HG03135 (cell line): ENCODE data around the gene SLCO4A1.

Source experiments
- ATAC-seq: cut with Tn5 transposase; IDR thresholded peaks from one replicate; pipeline ENCODE4 v1.9.1; 2021; ENCODE audit warnings: mild to moderate bottlenecking, moderate library complexity; ENCODE audit not compliant: unreplicated experiment

SLCO4A1 gene

DNA sequence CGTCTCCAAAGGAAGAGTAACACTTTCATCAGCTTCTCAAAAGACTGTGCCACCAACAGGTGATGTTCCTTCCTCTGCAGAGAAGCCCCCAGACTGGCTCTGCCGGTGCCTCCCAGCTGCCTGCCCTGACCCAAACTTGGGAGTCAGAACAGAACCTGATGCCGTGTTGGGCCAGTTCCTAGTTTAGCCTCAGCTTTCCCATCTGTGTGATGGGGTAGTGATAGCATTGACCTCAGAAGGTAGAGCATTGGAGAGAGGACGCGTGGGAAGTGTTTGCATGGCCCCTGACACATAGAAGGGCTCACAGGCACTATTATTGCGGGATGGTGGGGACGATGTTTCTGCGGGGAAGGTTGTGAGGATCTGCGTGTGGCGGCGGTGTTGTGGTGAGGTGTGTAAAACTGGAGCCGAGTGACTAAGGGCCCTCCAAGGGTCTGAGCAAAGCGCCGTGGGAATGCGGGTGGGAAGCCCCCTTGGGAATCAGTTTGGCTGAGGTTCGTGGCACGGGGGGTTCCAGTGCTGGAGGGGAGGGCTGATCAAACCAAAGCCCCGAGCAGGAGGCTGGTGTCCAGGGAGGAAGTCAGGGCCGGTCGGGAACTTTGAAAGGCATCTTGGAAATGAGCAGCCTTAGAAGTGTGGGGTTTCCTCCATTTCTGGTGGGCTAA, 68.0 kb downstream of the SLCO4A1 start:
- ATAC-seq, result no peak

DNA sequence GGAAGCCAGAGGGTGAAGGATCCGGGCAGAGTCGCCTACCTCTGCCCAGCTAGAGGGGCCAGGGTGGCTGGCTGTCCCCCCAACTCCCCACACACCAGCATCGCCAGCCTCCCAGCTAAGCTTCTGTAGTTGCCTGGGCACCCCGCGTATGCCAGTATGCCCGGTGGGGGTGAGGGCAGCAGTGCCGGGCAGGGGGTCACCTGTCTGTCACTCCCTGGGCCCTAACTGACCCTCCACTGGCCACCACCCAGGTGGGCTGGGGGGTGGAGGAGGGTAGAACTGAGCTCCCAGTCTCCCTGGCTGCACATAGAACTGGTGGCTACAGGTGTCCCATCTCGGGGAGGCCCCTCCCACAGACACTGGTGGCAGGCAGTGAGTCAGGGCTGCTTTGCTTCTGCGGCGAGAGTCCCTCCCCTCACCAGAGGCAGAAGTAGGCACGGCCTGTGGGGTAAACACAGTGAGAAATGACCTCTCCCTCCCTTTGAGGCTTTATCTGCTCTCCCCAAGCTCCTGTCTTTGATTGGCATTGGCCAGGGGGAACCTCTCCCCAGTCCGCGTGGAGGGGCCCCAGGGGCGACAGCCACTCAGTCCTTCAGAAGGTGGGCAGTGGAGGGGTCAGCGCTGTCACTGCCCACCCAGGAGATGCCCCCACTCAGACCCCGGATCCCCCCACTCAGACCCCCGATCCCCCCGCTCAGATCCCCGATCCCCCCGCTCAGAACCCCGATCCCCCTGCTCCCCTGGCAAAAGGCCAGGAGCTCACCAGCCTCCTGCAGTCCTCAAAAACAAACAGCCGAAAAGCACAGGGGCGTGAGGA, 68.8 kb downstream of the SLCO4A1 start:
- no peak for ATAC-seq

DNA sequence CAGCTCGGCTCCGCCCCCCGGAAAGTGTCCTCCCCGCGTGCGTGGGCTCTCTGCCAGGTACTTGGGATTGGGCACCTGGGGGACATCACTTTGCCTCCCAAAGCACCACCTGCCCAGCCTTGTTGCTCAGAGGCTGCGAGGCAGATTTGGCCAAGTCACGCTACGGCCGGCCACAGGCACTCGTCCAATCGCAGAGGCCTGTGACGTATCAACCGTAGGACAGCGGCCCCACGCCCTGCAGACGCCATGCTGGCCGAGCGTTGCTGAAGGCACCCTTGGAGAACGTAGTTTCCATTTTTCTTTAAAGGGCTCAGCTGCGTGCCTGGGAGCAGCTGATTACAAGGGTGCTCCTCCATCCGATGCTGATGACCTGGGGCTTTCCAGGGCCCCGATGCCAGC, 69.4 kb downstream of the SLCO4A1 start:
- ATAC-seq, result no peak

DNA sequence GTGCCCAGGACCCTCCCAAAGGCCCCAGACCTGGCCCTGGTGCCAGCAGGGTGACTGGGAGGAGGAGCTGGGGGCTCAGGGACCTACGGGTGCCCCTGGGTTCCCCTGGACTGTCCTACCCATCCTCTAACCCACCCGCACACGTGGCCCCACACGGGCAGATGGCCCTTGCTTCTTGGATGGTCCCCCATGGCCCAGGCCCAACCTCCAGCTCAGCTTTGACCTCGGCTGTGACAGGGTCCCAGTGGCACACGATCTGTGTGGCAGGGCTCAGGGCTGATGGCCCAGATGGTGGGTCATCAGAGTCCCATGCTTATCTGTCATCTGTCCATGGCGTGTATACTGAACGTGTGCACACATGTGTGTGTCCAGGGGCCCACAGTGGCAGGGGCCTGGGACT, 70.3 kb downstream of the SLCO4A1 start:
- ATAC-seq, result no peak

DNA sequence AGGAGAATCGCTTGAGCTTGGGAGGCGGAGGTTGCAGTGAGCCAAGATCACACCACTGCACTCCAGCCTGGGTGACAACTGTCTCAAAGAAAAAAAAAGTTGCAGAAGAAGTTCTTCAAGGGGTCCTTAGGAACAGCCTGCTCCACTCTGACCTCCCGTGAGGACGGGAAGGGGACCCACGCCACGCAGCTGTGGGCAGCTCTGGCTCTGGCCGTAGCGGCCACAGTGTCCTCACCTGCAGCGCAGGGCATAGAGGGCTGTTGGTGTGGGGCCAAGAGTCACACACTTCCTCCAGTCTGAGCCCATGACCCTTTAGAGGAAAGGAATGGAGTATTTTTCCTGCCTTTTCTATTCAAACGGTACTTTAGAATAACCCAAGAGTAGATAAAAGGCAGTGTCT, 71.7 kb downstream of the SLCO4A1 start:
- no peak for ATAC-seq

DNA sequence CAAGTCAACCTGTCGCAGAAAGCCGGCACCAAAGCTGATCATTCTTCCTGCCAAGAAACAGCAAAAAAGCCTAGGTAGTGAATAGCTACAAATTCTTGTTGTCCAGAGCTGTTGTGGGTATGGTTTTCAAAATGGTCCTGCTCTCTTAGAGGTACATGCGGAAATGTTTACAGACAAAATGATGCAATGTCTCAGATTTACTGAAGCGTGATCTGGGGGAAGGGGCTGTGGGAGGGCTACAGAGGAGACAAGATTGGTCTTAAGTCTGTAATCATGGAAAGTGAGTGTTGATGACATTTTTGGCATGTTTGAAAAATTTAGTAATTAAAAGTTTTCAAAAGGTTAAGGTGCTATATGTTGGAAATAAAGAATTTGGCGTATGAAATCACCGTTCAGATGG, 72.5 kb downstream of the SLCO4A1 start:
- ATAC-seq, result no peak

DNA sequence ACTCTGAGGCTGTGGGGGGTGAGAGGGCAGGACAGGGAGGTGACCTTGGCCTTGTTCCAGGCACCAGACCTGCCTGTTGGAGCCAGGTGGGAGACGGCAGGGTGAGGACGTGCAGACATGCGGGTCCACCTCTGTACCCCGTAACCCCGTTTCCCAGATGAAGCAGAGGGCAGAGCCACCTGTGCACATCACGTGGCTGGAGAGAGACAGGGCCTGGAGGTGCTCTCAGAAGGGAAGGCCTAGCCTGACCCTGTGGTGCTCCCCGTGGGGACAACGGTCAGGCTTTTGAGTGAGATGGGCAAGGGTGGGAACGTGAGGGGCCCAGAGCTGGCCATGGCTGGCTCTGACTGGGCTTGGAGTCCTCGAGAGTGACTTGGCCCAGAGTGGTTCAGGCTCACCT, 72.9 kb downstream of the SLCO4A1 start:
- ATAC-seq, result no peak

DNA sequence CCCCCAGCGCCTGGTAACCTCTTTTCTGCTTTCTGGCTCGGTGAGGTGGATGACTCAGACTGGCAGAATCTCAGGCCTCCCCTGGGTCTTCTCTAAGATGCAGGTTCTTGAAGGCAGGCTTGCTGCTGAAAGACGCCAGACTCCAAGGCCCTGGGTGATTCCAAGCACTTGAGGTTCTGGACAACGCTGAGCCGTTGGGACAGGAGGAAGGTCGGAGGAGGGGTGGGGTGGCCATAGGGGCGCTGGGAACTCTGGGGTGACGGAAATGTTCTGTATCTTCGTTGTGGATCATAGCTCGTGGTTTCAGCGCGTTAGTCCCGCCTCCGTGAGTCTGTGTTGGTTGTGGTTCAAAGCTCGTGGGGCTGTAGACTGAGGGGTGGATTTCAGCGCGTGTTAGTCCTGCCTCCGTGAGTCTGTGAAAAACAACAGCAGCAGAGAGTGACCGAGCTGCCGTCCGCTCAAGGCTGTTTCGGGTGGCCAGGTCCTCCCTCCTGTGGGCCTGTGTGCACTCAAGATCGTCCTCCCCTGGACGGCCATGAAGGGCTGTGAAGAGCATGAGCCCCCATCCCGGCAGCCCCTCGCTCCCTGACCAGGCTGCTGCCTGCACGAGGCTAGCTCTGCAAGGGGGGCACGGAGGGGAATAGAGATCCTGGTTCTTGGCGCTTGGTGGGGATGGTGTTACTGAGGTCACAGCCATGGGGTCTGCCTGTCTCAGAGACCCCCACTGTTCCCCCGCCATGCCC, 74.1 kb downstream of the SLCO4A1 start:
- no peak for ATAC-seq

DNA sequence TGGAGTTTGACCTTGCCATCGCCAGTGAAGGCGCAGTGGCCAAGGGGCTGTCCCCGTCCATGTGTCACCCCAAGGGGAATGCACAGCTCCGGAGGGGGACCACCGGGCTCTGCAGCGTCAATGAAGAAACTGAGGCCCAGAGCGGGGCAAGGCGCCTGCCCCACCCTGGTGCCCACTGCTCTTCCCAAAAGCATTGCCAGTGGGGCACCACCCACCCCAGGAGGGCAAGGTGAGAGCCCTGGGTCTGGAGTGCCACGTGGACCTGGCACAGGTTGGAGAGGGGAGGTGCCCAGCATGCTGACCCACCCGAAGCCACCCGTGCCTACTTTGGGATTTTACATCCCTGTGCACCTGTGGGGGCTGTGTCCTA, 74.6 kb downstream of the SLCO4A1 start:
- no peak for ATAC-seq

DNA sequence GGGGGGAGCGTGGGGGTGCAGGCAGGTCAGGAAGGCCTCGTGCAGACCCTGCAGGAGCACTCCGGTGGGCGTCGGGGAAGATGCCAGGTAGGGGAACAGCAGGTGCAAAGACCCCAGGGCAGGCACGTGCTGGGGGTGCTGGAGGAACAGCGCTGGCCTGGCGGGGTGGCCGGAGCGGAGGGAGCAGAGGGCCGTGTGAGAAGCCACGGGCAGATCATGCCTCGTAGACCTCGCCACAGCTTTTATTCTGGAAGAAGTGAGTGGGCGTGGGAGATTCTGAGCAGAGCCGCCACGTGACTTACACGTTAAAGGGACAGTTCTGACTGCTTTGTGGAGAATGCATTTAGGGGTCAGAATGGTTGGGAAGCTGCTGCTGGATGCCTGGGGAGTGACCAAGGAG, 75.6 kb downstream of the SLCO4A1 start:
- no peak for ATAC-seq

DNA sequence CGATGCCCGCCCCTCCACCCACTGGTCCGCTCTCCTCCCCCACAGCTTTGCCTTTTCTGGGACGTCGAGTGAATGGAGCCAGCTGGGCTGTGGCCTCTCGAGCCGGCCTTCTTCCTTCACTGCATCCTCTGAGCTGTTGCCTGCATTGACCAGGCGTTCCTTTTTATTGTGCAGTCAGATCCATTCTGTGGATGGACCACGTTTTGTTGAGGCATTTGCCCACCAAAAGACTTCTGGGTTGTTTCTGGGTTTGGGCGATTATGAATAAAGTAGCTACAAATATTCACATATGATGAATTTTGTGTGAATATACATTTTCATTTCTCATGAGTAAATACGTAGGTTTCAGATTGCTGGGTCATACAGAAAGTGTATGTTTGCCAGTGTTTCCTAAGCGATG, 76.2 kb downstream of the SLCO4A1 start:
- ATAC-seq, result no peak

DNA sequence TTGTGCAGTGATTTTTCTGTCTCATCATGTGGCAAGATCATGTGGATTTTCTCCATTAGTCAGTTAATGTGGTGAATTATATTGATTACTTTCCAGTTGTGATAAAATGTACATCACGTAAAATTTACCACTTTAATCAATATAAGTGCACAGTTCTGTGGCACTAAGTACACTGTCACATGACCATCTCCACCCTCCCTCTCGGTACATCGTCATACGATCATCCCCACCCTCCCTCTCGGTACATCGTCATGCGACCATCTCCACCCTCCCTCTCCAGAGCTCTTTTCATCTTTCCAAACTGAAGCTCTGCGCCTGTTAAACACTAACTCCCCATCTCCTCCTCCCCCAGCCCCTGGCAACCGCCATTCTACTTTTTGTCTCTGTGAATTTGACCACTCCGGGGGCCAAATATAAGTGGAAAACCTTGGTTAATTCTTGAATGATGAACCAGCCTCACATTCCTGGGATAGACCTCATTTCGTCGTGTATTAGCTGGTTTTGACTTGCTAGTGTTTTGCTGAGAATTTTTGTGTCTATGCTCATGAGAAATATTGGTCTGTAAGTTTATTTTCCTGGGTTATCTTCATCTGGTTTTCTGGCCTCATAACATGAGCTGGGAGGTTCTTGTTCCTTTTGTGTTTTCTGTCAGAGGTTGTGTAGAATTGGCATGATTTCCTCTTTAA, 77.1 kb downstream of the SLCO4A1 start:
- no peak for ATAC-seq
